ENCODE measurements around the gene C1orf159. TPM values are rescaled to one million over a fixed set of nuclear protein-coding genes. Genes with fewer than 3 reads are reported as not detected.

Gene C1orf159
- total RNA-seq, 2 experiments from 2014 or later, result 11.1 to 11.3 TPM

DNA sequence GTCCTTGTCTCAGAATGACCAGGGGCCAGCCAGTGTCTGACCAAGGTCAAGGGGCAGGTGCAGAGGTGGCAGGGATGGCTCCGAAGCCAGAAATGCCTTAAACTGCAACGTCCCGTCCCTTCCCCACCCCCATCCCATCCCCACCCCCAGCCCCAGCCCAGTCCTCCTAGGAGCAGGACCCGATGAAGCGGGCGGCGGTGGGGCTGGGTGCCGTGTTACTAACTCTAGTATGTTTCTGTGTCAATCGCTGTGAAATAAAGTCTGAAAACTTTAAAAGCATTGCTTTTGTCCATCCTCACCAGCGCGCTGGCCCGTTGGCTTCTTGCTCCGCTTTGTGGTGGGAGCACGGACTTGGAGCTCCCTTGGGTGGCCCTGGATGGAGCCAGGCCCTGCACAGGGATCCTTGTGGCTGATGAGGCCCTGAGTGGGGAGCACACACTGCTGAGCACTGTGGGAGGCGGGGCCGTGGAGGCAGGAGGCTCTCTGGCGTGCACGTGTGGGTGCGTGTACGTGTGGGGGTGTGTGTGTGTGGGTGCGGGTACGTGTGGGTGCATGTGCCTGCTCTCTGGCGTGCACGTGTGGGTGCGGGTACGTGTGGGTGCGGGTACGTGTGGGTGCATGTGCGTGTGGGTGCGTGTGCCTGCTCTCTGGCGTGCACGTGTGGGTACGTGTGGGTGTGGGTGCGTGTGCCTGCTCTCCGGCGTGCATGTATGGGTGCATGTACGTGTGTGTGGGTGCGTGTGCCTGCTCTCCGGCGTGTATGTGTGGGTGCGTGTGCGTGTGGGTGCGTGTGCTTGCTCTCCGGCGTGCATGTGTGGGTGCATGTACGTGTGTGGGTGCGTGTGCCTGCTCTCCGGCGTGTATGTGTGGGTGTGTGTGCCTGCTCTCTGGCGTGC lies 59.8 kb downstream of the C1orf159 start:
- ChIA-PET POLR2A (no interaction called here), CTCF (no interaction called here)
- peaks cover 22 to 30% of the 10 kb centered on the region in 2 experiments for H3K27me3 ChIP-seq (ENCODE audit: control insufficient read depth in 1 of 2, insufficient read depth in 2 of 2, low read length in 2 of 2)
- peaks cover 0 to 24% of the 10 kb centered on the region in 2 experiments for H3K9me3 ChIP-seq (ENCODE audit: control insufficient read depth in 1 of 2, insufficient read depth in 1 of 2, low read length in 2 of 2)
- Mint-ChIP-seq H3K4me1 (ENCODE audit: low read depth) (peaks cover 4% of the 10 kb centered on the region), H3K27ac (no peak overlapping the region), H3K9me3 (no peaks in the 10 kb centered on the region), H3K36me3 (ENCODE audit: low read depth) (no peaks in the 10 kb centered on the region), H3K27me3 (peaks cover 34% of the 10 kb centered on the region), H3K4me3 (no peak overlapping the region)
- H3K4me1 ChIP-seq (ENCODE audit: insufficient read depth, low read length), result peaks cover 19% of the 10 kb centered on the region
- intact Hi-C loops (cut with DNase I, micrococcal nuclease), result no loop called here
- H3K4me3 ChIP-seq (ENCODE audit: low read length), result no peak overlapping the region
- H3K36me3 ChIP-seq (ENCODE audit: insufficient read depth, low read length), result no peaks in the 10 kb centered on the region
- TF ChIP-seq, protein P1, sequence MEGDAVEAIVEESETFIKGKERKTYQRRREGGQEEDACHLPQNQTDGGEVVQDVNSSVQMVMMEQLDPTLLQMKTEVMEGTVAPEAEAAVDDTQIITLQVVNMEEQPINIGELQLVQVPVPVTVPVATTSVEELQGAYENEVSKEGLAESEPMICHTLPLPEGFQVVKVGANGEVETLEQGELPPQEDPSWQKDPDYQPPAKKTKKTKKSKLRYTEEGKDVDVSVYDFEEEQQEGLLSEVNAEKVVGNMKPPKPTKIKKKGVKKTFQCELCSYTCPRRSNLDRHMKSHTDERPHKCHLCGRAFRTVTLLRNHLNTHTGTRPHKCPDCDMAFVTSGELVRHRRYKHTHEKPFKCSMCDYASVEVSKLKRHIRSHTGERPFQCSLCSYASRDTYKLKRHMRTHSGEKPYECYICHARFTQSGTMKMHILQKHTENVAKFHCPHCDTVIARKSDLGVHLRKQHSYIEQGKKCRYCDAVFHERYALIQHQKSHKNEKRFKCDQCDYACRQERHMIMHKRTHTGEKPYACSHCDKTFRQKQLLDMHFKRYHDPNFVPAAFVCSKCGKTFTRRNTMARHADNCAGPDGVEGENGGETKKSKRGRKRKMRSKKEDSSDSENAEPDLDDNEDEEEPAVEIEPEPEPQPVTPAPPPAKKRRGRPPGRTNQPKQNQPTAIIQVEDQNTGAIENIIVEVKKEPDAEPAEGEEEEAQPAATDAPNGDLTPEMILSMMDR (IDR thresholded peaks at IDR 0.05), result no peak
- ATAC-seq (ENCODE audit: poor library complexity), result no peak
- H3K27ac ChIP-seq (ENCODE audit: low read depth in 1 of 2, low read length in 2 of 2), result no peak overlapping the region
- DNase-seq, result no peak

- H3K27me3 ChIP-seq (ENCODE audit: control insufficient read depth in 1 of 2, insufficient read depth in 2 of 2, low read length in 2 of 2), result peaks cover 12 to 20% of the 10 kb centered on the region in 2 experiments
Observed at GRCh38 chr1:1054971-1055370, 60.9 kb downstream of the C1orf159 start.

DNA sequence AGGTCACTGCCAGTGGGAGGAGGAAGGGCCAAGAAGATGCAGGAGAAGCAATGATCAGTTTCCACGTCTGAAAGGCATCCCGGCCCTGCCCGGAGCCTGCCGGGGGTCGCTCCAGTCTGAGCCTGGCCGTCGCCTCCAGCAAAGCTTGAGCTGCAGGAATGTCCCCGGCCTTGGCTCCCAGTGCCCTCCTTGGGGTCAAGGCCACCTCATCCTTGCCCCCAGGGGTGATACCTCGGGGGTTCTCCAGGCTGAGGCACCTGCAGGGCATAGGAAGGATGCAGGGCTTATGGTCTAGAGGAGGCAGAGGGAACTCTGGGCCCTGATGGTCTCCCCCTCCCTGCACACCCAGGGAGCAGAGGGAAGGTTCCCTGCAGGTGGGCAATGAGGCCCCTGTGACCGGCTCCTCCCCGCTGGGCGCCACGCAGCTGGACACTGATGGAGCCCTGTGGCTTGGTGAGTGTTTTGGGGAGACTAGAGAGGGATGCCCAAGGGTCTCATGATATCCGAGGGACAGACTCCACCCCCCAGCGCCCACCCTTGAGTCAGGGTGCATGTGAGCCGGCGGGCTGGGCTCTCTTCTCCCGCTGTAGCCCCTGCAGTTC lies 61.7 kb downstream of the C1orf159 start:
- no peaks in the 10 kb centered on the region for H3K36me3 Mint-ChIP-seq (ENCODE audit: low read depth)
- CTCF ChIA-PET, result no interaction called here

More at GRCh38 chr1:1054971-1055370, 60.9 kb downstream of the C1orf159 start:
- no peak for ATAC-seq (ENCODE audit: poor library complexity)
- TF ChIP-seq, protein P1 (IDR thresholded peaks at IDR 0.05), result no peak
- no peak for DNase-seq
- Histone ChIP-seq H3K9me3 (ENCODE audit: control insufficient read depth in 1 of 2, insufficient read depth in 1 of 2, low read length in 2 of 2) (peaks cover 0 to 14% of the 10 kb centered on the region in 2 experiments), H3K36me3 (ENCODE audit: insufficient read depth, low read length) (no peaks in the 10 kb centered on the region), H3K4me3 (ENCODE audit: low read length) (no peak overlapping the region), H3K27ac (ENCODE audit: low read depth in 1 of 2, low read length in 2 of 2) (no peak overlapping the region), H3K4me1 (ENCODE audit: insufficient read depth, low read length) (peaks cover 14% of the 10 kb centered on the region)
- Mint-ChIP-seq H3K9me3 (no peaks in the 10 kb centered on the region), H3K4me3 (no peak overlapping the region), H3K36me3 (ENCODE audit: low read depth) (no peaks in the 10 kb centered on the region), H3K27me3 (peaks cover 24% of the 10 kb centered on the region), H3K4me1 (ENCODE audit: low read depth) (peaks cover 4% of the 10 kb centered on the region), H3K27ac (no peak overlapping the region)
- ChIA-PET POLR2A (no interaction called here), CTCF (no interaction called here)
- intact Hi-C loops (cut with DNase I, micrococcal nuclease), result no loop called here

More for the DNA sequence above, 61.7 kb downstream of the C1orf159 start:
- H3K4me3 Mint-ChIP-seq, result no peak overlapping the region
- Histone ChIP-seq H3K36me3 (ENCODE audit: insufficient read depth, low read length) (no peaks in the 10 kb centered on the region), H3K27me3 (ENCODE audit: control insufficient read depth in 1 of 2, insufficient read depth in 2 of 2, low read length in 2 of 2) (peaks cover 9 to 13% of the 10 kb centered on the region in 2 experiments), H3K9me3 (ENCODE audit: control insufficient read depth in 1 of 2, insufficient read depth in 1 of 2, low read length in 2 of 2) (peaks cover 0 to 14% of the 10 kb centered on the region in 2 experiments), H3K4me3 (ENCODE audit: low read length) (no peak overlapping the region), H3K27ac (ENCODE audit: low read depth in 1 of 2, low read length in 2 of 2) (no peak overlapping the region), H3K4me1 (ENCODE audit: insufficient read depth, low read length) (peaks cover 7% of the 10 kb centered on the region)
- ATAC-seq (ENCODE audit: poor library complexity) (no peak), DNase-seq (no peak)
- intact Hi-C loops (cut with DNase I, micrococcal nuclease), result no loop called here
- no peak overlapping the region for H3K27ac Mint-ChIP-seq
- no peaks in the 10 kb centered on the region for H3K9me3 Mint-ChIP-seq
- POLR2A ChIA-PET, result no interaction called here
- TF ChIP-seq, protein P1 (IDR thresholded peaks at IDR 0.05), result no peak
- peaks cover 23% of the 10 kb centered on the region for H3K27me3 Mint-ChIP-seq
- peaks cover 4% of the 10 kb centered on the region for H3K4me1 Mint-ChIP-seq (ENCODE audit: low read depth)
